ENCODE measurements around the gene DNMT3L. TPM values are rescaled to one million over a fixed set of nuclear protein-coding genes. Genes with fewer than 3 reads are reported as not detected.

The DNMT3L gene
- polyA plus RNA-seq, 1 of the 3 experiments (the other 2 are of a cell fraction) = not detected

- TF ChIP-seq SMC3 (IDR thresholded peaks at IDR 0.05; ENCODE audit: low read depth, low read length) (no peak), YY1 (IDR thresholded peaks at IDR 0.05; ENCODE audit: low read depth) (no peak), TEAD4 (IDR thresholded peaks at IDR 0.05; ENCODE audit: borderline replicate concordance, insufficient read depth) (no peak), USF2 (IDR thresholded peaks at IDR 0.05; ENCODE audit: borderline replicate concordance, low read depth, low read length) (no peak)
Measured at GRCh38 chr21:44299085-44299457, 37.4 kb upstream of the DNMT3L start (continued).

DNA sequence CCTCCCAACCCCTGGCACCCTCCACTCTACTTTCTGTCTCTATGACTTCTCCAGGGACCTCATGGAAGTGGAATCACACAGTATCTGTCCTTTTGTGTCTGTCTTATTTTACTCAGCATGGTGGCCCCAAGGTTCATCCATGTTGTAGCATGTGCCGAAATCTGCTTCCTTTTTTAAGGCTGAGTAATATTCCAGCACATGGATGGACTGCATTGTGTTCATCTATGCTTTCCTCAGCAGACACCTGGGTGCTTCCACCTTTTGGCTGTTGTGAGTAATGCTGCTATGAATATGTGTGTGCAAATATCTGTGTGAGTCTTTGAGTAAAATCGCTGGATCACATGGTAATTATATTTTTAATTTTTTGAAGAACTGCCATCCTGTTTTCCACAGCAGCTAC is 36.6 kb upstream of the DNMT3L start:
- Histone ChIP-seq H3K9me2 (no peaks in the 10 kb centered on the region), H3K4me2 (no peak overlapping the region), H3K27me3 (ENCODE audit: insufficient read depth) (no peaks in the 10 kb centered on the region), H3F3A (replicated peaks; ENCODE audit: insufficient read depth) (no peaks in the 10 kb centered on the region), H3K9me3 (no peaks in the 10 kb centered on the region), H3K4me3 (ENCODE audit: low read depth in 2 of 2, low read length in 1 of 2) (no peak overlapping the region), H3K27ac (ENCODE audit: low read depth in 2 of 2, low read length in 1 of 2) (no peak overlapping the region), H4K20me1 (ENCODE audit: insufficient read depth) (peaks cover 24% of the 10 kb centered on the region), H3K79me2 (ENCODE audit: insufficient read depth) (peaks cover 31% of the 10 kb centered on the region), H3K4me1 (ENCODE audit: control insufficient read depth in 1 of 2, insufficient read depth in 2 of 2, low read depth in 1 of 2, low read length in 1 of 2) (peaks cover 3 to 16% of the 10 kb centered on the region in 2 experiments; a peak in 1 of 4 replicates), H3K36me3 (replicated peaks in 1 of 2; ENCODE audit: control insufficient read depth in 1 of 2, insufficient read depth in 2 of 2, low read length in 1 of 2) (no peaks in the 10 kb centered on the region), H2AFZ (ENCODE audit: low read depth) (no peak overlapping the region), H3K9ac (no peak overlapping the region)
- TF ChIP-seq YY1 (IDR thresholded peaks at IDR 0.05; ENCODE audit: low read depth) (no peak), USF1 (IDR thresholded peaks at IDR 0.05; ENCODE audit: borderline replicate concordance, low read depth) (no peak), CTCF (IDR thresholded peaks at IDR 0.05) (peak; percentile 21), USF2 (IDR thresholded peaks at IDR 0.05; ENCODE audit: borderline replicate concordance, low read depth, low read length) (no peak), RFX5 (IDR thresholded peaks at IDR 0.05; ENCODE audit: low read length) (no peak), SMC3 (IDR thresholded peaks at IDR 0.05; ENCODE audit: low read depth, low read length) (no peak)
- ChIA-PET CTCF (interaction anchor here (0.7 to 1.9 kb wide), 30 partner anchors 9 to 488 kb away, joined by 3 to 21 read pairs (median 4); partner anchors contain the start of gene LRRC3), POLR2A (no interaction called here)
- no peak for DNase-seq
- 75% methylated on average over 2 of the region's 2 CpGs for WGBS (ENCODE audit: low lambda C conversion rate)

Data from SK-N-SH (cell line).